GM10248 (cell line): ENCODE results near the gene HECTD3.
"Not testable (repeated sequence)": the region's sequence is repeated elsewhere in the genome, so short reads cannot be mapped to it uniquely, and the experiment has no call there.

ENCODE experiments used
- CTCF ChIA-PET: fragments of 300-600 bp; sonication (Branson Sonifier 250); formaldehyde crosslinking; extraction: SDS; loops from one replicate; lab custom pipeline; 2021; ENCODE audit warnings: antibody characterized with exemption; lab: Yijun Ruan, JAX
- POLR2A ChIA-PET: fragments of 350-650 bp; sonication (Branson Sonifier 250); formaldehyde crosslinking; extraction: SDS; loops from one replicate; lab custom pipeline; 2020; ENCODE audit warnings: antibody characterized with exemption; lab: Yijun Ruan, JAX
- DNase-seq: peaks from one replicate; pipeline ENCODE4 v3.0.0; 2012; ENCODE audit errors: extremely low spot score
- CTCF ChIP-seq: IDR thresholded peaks from 2 replicates; pipeline ENCODE4 v1.5.1; 2012; ENCODE audit warnings: mild to moderate bottlenecking, low read depth; ENCODE audit errors: extremely low read depth, missing control alignments, control extremely low read depth

HECTD3 gene

GRCh38 chr1:45007311-45007710 lies 3.8 kb downstream of the HECTD3 start:
- TF ChIP-seq CTCF = no peak
- CTCF ChIA-PET = interaction anchor here (1.3 to 4.7 kb wide), 5 partner anchors 11 to 293 kb away, joined by 3 to 23 read pairs (median 5); no protein-coding TSS in a partner anchor
- DNase-seq = no peak
- POLR2A ChIA-PET = no interaction called here

- CTCF ChIA-PET = interaction anchor here (0.6 to 4.7 kb wide), 10 partner anchors 8 to 495 kb away, joined by 3 to 23 read pairs (median 3); partner anchors contain the start of gene MMACHC
- TF ChIP-seq CTCF = no peak
- POLR2A ChIA-PET = no interaction called here
- DNase-seq = no peak
Observed at GRCh38 chr1:45005761-45006160, 5.4 kb downstream of the HECTD3 start.

GRCh38 chr1:45004281-45004920 lies 6.7 kb downstream of the HECTD3 start:
- POLR2A ChIA-PET = no interaction called here
- DNase-seq = no peak
- TF ChIP-seq CTCF = no peak
- CTCF ChIA-PET = interaction anchor here (1.0 to 4.7 kb wide), 5 partner anchors 10 to 296 kb away, joined by 3 to 23 read pairs (median 9); no protein-coding TSS in a partner anchor

GRCh38 chr1:45003741-45004140 lies 7.4 kb downstream of the HECTD3 start:
- POLR2A ChIA-PET = no interaction called here
- TF ChIP-seq CTCF = no peak
- CTCF ChIA-PET = interaction anchor here (3.0 to 3.3 kb wide), 2 partner anchors 11 to 297 kb away, joined by 9 to 14 read pairs; no protein-coding TSS in a partner anchor
- no peak for DNase-seq

GRCh38 chr1:45002650-45003645 lies 8.2 kb downstream of the HECTD3 start:
- CTCF ChIA-PET = interaction anchor here (1.4 to 3.0 kb wide), 2 partner anchors 9 to 12 kb away, joined by 8 to 14 read pairs; partner anchors contain the start of gene UROD
- TF ChIP-seq CTCF = no peak
- POLR2A ChIA-PET = interaction anchor here (0.9 kb wide), 1 partner anchor 8 kb away, joined by 4 read pairs; the partner anchor contains the start of gene HECTD3
- DNase-seq = no peak

GRCh38 chr1:45001576-45001975 lies 9.5 kb downstream of the HECTD3 start:
- POLR2A ChIA-PET = interaction anchor here (0.9 kb wide), 1 partner anchor 9 kb away, joined by 4 read pairs; the partner anchor contains the start of gene HECTD3
- CTCF ChIA-PET = not testable (repeated sequence)

More at GRCh38 chr1:45001576-45001975, 9.5 kb downstream of the HECTD3 start:
- not testable (repeated sequence) for DNase-seq
